GM12891 (cell line): ENCODE measurements around the gene EML1.

ENCODE experiments used
- POLR2A ChIP-seq: IDR thresholded peaks from 2 replicates; pipeline ENCODE4 v1.6.1; 2011; ENCODE audit warnings: low read depth, low read length, control low read depth
- TAF1 ChIP-seq: IDR thresholded peaks from 2 replicates; pipeline ENCODE4 v1.6.1; 2011; ENCODE audit warnings: low read depth, low read length, control low read depth

GRCh38 chr14:99852578-99852977 lies 59.4 kb downstream of the EML1 start:
- TF ChIP-seq POLR2A = no peak
- TF ChIP-seq TAF1 = no peak
